Measurements from ENCODE around the gene COL4A5.

COL4A5 gene

DNA sequence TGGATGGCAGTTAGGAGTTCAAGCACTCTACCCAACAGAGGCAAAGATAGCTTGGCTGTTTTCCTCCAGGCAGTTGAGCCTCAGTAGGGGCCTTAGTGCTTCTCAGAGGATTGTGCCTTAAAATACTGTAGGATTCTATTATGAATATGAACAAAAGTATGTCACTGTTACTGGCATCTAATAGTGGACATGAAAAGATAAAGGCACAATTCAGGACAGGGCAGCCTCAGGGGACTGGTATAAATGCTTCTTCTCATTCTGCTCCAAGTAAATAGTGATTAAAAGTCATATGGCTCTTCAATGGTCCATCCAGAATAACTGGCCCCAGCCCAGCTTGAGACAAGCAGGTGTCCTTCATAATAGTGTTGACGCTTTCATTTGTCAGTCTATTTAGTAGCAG lies 19.2 kb upstream of the COL4A5 start:
- TF ChIP-seq GABPA (IDR thresholded peaks at IDR 0.05; ENCODE audit: low read depth): no peak
- TF ChIP-seq REST (IDR thresholded peaks at IDR 0.05; ENCODE audit: insufficient replicate concordance, low read depth): no peak
- TF ChIP-seq POLR2AphosphoS5 (IDR thresholded peaks at IDR 0.05; ENCODE audit: low read depth): no peak
- no peak for TF ChIP-seq CTCF (IDR thresholded peaks at IDR 0.05; ENCODE audit: insufficient read depth, low read length)
- no peak for TF ChIP-seq SPI1 (IDR thresholded peaks at IDR 0.05; ENCODE audit: borderline replicate concordance, low read depth)
- H3K27me3 ChIP-seq (ENCODE audit: insufficient read depth, poor library complexity, severe bottlenecking): no peaks in the 10 kb centered on the region
- no peak overlapping the region for H3K27ac ChIP-seq (replicated peaks)
- no peak for DNase-seq (ENCODE audit: low read depth in 1 of 2, low spot score in 1 of 2)
- H3K4me3 ChIP-seq (replicated peaks; ENCODE audit: insufficient read depth, low read length): no peak overlapping the region

DNA sequence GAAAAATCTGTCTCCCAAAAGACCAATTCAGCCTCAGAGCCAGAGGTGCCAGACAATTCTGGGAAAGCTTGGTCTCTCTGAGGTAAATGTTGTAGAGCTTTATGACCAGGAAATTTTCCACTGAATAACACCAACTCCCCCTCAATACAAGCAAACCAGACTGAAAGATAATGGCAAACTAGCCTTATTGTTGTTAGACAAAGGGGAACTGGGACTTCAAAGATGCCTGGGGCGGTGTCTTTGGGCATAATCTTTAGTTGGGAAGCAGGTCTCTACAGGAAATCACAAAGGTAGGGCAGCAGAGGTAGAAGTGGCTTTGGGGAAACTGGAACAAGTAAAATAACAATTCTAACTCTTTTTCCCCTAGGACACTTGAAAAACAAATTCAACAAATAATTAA lies 13.4 kb upstream of the COL4A5 start:
- Histone ChIP-seq H3K4me3 (replicated peaks; ENCODE audit: insufficient read depth, low read length) (no peak overlapping the region), H3K27ac (replicated peaks) (no peak overlapping the region), H3K27me3 (ENCODE audit: insufficient read depth, poor library complexity, severe bottlenecking) (no peaks in the 10 kb centered on the region)
- DNase-seq (ENCODE audit: low read depth in 1 of 2, low spot score in 1 of 2): no peak
- TF ChIP-seq SPI1 (IDR thresholded peaks at IDR 0.05; ENCODE audit: borderline replicate concordance, low read depth) (no peak), REST (IDR thresholded peaks at IDR 0.05; ENCODE audit: insufficient replicate concordance, low read depth) (no peak), POLR2AphosphoS5 (IDR thresholded peaks at IDR 0.05; ENCODE audit: low read depth) (no peak), CTCF (IDR thresholded peaks at IDR 0.05; ENCODE audit: insufficient read depth, low read length) (no peak), GABPA (IDR thresholded peaks at IDR 0.05; ENCODE audit: low read depth) (no peak)

DNA sequence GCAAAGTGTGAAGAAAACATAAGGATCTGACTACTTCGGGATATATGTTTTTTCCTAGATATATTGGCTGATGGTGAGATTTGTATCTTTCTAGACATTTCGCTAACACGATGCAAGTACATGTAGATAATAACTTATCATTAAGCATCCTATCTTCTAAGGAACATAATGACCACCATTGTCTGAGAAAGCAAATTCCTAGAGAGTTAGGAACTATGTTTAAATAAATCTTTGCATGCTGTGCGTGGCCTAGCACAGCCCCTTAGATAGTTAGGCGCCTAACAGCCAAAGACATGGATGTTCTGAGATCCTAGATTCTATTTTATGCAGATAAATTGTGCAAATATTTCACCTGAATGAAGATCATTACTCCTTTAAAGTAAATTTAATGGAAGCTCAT lies 4.4 kb upstream of the COL4A5 start:
- Histone ChIP-seq H3K4me3 (replicated peaks; ENCODE audit: insufficient read depth, low read length) (no peak overlapping the region), H3K27ac (replicated peaks) (no peak overlapping the region), H3K27me3 (ENCODE audit: insufficient read depth, poor library complexity, severe bottlenecking) (peaks cover 11% of the 10 kb centered on the region)
- no peak for DNase-seq (ENCODE audit: low read depth in 1 of 2, low spot score in 1 of 2)
- TF ChIP-seq SPI1 (IDR thresholded peaks at IDR 0.05; ENCODE audit: borderline replicate concordance, low read depth) (no peak), POLR2AphosphoS5 (IDR thresholded peaks at IDR 0.05; ENCODE audit: low read depth) (no peak), CTCF (IDR thresholded peaks at IDR 0.05; ENCODE audit: insufficient read depth, low read length) (no peak), REST (IDR thresholded peaks at IDR 0.05; ENCODE audit: insufficient replicate concordance, low read depth) (no peak), GABPA (IDR thresholded peaks at IDR 0.05; ENCODE audit: low read depth) (no peak)
